Upper lobe of right lung (tissue), 1 donor: ENCODE results near the gene RNF220. TPM values are rescaled to one million over a fixed set of nuclear protein-coding genes. Genes with fewer than 3 reads are reported as not detected.

Experiments
- ATAC-seq: fragments of 200-7000 bp; cut with Tn5 transposase; one replicate; pipeline ENCODE4 v1.9.1; 2020; ENCODE audit warnings: mild to moderate bottlenecking, moderate library complexity
- DNase-seq: peaks from one replicate; pipeline ENCODE4 v3.0.0-alpha.2; 2020
- H3K27ac ChIP-seq: fragments of 200-600 bp; one replicate; pipeline ENCODE4 v1.8.0; 2022
- H3K27me3 ChIP-seq: fragments of 200-600 bp; one replicate; pipeline ENCODE4 v1.8.0; 2022; ENCODE audit warnings: mild to moderate bottlenecking
- H3K36me3 ChIP-seq: fragments of 200-600 bp; one replicate; pipeline ENCODE4 v1.8.0; 2022
- H3K4me1 ChIP-seq: fragments of 200-600 bp; one replicate; pipeline ENCODE4 v1.8.0; 2022
- H3K4me3 ChIP-seq: fragments of 200-600 bp; one replicate; pipeline ENCODE4 v1.8.0; 2022; ENCODE audit warnings: mild to moderate bottlenecking
- H3K9me3 ChIP-seq: fragments of 200-600 bp; one replicate; pipeline ENCODE4 v1.8.0; 2022
- CTCF ChIP-seq: fragments of 200-600 bp; IDR thresholded peaks from one replicate; pipeline ENCODE4 v1.8.0; 2022; ENCODE audit warnings: antibody characterized with exemption
- intact Hi-C: fragments of 100-400 bp; cut with DNase I; formaldehyde crosslinking; loops from one replicate; pipeline ENCODE4 v1.11.0; 2022
- long read RNA-seq: library from polyadenylated mRNA; unstranded; transcript quantifications from one replicate; pipeline ENCODE4 v2.0.0, GENCODE V29; 2021
- total RNA-seq: library from RNA; stranded (reverse); fragmentation: NEBNext Ultra II Directional; extraction: Animal tissue kit (Norgen Biotek cat#: 25700); gene quantifications from one replicate; pipeline ENCODE4 v1.2.1, GENCODE V29; 2021
- donor health status: DM: no; HTN: yes; CAD: no; lungs with severe emphysema.

The RNF220 gene
- total RNA-seq = 72.6 TPM
- long read RNA-seq, partial matches to known transcripts = 33 of 113 reads
- long read RNA-seq, other reads (novel, unspliced or antisense) = 80 of 113 reads

- Histone ChIP-seq H3K4me3 (peak within 1 kb of the TSS; percentile 50), H3K4me1 (peaks cover 26% of the 10 kb centered on the region), H3K36me3 (no peaks in the 10 kb centered on the region), H3K27me3 (peaks cover 91% of the 10 kb centered on the region), H3K27ac (no peak within 1 kb of the TSS), H3K9me3 (no peaks in the 10 kb centered on the region)
- no peak for TF ChIP-seq CTCF
- DNase-seq (peak; percentile 76), ATAC-seq (peak; percentile 79)
- intact Hi-C loops = no loop called here
Measured at GRCh38 chr1:44405031-44405797, at the start of gene RNF220. Gene RNF220 (plus strand): TSS chr1:44405255.

DNA sequence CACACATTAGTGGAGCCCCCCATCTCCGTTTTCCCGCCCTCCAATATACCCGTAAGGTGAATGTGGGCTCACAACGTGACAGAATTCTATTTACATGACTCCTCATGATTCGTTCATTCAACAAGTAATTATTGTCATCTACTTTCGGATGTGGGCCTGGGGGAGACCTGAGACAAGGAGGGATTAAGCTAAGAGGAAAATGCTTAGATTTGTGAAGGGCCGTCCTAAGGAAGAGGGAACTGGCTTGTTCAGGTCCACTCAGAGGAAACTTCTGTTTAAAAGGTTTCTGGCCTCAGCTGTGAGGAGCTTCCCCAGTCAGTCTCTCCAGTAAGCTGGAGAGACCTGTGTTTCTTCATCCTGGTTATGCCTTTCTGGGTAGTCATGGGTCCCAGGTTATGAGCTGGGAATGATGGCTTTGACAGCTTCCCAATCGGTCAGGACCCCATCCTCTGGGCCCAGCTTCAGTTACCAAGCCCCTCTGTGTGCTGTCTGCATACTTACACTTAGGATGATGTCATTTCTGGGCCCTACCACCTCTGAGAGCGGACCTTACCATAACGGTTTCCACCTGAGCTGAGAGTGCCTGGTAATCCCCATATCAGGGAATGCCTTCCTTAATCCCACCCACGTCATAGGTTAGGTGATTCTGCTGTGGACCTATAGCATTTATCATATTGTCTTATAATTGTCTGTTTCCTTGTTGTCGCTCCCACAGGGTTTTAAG lies 49.3 kb upstream of the RNF220 start:
- Histone ChIP-seq H3K27me3 (no peaks in the 10 kb centered on the region), H3K27ac (no peak overlapping the region), H3K9me3 (no peaks in the 10 kb centered on the region), H3K36me3 (no peaks in the 10 kb centered on the region), H3K4me3 (peak overlapping the region; percentile 82), H3K4me1 (peaks cover 17% of the 10 kb centered on the region)
- DNase-seq = no peak
- no peak for TF ChIP-seq CTCF
- ATAC-seq = no peak
- intact Hi-C loops = no loop called here

DNA sequence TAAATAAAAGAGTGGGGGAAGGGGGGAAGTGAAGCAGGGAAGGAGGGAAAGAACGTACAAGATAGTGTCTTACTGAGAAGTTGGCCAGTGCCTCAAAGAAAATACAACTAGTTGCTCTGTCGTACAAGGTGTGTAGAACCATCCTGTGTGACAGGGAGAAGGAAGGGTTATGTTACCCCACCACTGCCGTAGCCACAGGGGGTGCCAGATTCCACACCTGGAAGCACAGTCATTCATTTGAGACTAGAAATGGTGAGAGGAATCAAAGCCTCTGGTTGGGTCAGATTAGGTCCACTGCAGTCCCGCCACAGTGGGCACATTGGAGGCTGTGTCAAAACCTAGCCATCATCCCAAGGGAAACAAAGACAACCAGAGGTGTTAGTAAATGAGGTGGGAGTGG lies 47.3 kb upstream of the RNF220 start:
- no peak for TF ChIP-seq CTCF
- intact Hi-C loops = no loop called here
- Histone ChIP-seq H3K36me3 (no peaks in the 10 kb centered on the region), H3K4me3 (no peak overlapping the region), H3K4me1 (peaks cover 16% of the 10 kb centered on the region), H3K9me3 (no peaks in the 10 kb centered on the region), H3K27me3 (no peaks in the 10 kb centered on the region), H3K27ac (no peak overlapping the region)
- DNase-seq = no peak
- ATAC-seq = no peak

DNA sequence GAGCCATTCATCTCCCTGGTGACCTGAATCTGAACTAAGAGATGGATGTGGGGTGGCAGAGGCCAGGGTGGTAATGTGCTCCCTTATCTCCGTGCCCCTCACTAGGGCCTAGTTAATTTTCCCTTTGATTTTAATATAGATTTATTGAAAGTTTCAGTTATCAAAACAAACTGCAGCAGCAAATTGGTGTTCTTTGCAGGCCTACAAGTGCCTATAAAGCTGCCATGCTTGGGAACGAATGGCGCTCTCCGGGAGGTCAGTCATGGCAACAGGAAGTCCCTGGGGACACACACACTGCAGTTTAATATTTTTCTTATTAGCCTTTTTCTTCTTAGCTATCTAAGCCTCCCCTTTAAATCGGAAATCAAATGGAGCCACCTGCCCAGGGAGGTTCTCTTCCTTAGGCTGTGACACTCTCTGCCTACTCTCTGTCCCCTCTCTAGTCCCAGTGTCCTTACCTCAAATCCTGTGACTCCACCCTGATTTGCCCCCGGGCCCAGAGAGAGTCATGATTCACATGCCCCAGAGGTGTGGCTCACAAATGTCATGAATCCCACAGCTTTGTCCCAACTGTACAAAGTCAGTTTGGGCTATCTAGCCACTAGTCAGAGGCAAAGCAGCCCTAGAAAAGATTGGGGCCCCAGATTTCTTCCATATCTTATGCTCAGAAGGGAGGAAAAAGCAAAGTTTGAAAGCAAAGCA lies 45.7 kb upstream of the RNF220 start:
- no peaks in the 10 kb centered on the region for H3K9me3 ChIP-seq
- DNase-seq (no peak), ATAC-seq (no peak)
- H3K4me3 ChIP-seq = no peak overlapping the region
- intact Hi-C loops = no loop called here
- no peaks in the 10 kb centered on the region for H3K27me3 ChIP-seq
- H3K36me3 ChIP-seq = no peaks in the 10 kb centered on the region
- peaks cover 1% of the 10 kb centered on the region for H3K4me1 ChIP-seq
- H3K27ac ChIP-seq = no peak overlapping the region
- TF ChIP-seq CTCF = no peak

GRCh38 chr1:44361478-44361877 lies 43.6 kb upstream of the RNF220 start:
- DNase-seq = no peak
- intact Hi-C loops = no loop called here
- no peaks in the 10 kb centered on the region for H3K9me3 ChIP-seq

More at GRCh38 chr1:44361478-44361877, 43.6 kb upstream of the RNF220 start:
- no peak for TF ChIP-seq CTCF
- H3K36me3 ChIP-seq = no peaks in the 10 kb centered on the region
- no peaks in the 10 kb centered on the region for H3K4me1 ChIP-seq
- H3K4me3 ChIP-seq = no peak overlapping the region
- no peak overlapping the region for H3K27ac ChIP-seq
- ATAC-seq = no peak
- no peaks in the 10 kb centered on the region for H3K27me3 ChIP-seq
